HG02759 (cell line): ENCODE data around the gene USP17L12.
"Not testable (repeated sequence)": the region's sequence is repeated elsewhere in the genome, so short reads cannot be mapped to it uniquely, and the experiment has no call there.

Source experiments
- ATAC-seq: cut with Tn5 transposase; IDR thresholded peaks from one replicate; pipeline ENCODE4 v1.9.1; 2021; ENCODE audit warnings: mild to moderate bottlenecking, moderate library complexity; ENCODE audit not compliant: unreplicated experiment

USP17L12 gene, protein sequence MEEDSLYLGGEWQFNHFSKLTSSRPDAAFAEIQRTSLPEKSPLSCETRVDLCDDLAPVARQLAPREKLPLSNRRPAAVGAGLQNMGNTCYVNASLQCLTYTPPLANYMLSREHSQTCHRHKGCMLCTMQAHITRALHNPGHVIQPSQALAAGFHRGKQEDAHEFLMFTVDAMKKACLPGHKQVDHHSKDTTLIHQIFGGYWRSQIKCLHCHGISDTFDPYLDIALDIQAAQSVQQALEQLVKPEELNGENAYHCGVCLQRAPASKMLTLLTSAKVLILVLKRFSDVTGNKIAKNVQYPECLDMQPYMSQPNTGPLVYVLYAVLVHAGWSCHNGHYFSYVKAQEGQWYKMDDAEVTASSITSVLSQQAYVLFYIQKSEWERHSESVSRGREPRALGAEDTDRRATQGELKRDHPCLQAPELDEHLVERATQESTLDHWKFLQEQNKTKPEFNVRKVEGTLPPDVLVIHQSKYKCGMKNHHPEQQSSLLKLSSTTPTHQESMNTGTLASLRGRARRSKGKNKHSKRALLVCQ

DNA sequence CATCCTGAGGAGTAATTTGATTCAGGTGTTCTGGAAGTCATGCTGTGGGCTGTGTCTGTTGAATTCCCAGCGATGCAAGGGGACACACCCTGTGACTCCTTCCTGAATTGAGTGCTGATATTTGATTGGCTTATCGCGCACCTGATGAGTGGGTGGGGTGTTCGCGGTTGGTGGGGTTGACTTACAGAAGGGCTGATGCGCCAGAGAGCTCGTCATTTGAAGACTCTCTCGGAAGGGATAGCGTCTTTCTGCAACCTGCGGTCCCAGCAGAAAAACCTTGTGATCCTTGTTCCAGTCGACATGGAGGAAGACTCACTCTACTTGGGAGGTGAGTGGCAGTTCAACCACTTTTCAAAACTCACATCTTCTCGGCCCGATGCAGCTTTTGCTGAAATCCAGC is at the start of gene USP17L12:
USP17L12 (plus strand) TSS at position 301 of the 400 bp plus-strand sequence; CDS start at position 301, 0 bp downstream.
- ATAC-seq: not testable (repeated sequence)

DNA sequence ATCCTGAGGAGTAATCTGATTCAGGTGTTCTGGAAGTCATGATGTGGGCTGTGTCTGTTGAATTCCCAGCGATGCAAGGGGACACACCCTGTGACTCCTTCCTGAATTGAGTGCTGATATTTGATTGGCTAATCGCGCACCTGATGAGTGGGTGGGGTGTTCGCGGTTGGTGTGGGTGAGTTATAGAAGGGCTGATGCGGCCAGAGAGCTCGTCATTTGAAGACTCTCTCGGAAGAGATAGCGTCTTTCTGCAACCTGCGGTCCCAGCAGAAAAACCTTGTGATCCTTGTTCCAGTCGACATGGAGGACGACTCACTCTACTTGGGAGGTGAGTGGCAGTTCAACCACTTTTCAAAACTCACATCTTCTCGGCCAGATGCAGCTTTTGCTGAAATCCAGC is 9.6 kb upstream of the USP17L12 start, which contains the start of gene USP17L10:
USP17L10 (plus strand) TSS at position 301 of the 400 bp plus-strand sequence; CDS start at position 301, 0 bp downstream.
- not testable (repeated sequence) for ATAC-seq

DNA sequence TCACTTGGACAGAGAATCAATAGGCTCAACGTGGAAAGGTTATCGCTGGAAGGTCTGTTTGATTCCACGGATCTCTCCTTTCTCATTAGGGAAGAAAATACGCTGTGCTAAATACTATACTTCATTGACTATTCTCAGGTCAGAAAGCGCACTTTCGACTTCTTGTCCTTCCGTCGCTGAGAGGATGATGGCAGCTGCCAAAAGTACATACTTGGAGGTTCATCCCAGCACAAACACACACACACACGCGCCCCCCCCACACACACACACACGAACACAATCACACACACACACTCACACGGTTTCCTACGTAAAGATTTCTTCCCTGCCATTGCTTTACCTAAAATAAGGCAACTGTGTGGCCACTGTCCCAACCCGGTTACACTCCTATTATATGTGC is 5.3 kb upstream of the USP17L12 start:
- not testable (repeated sequence) for ATAC-seq

DNA sequence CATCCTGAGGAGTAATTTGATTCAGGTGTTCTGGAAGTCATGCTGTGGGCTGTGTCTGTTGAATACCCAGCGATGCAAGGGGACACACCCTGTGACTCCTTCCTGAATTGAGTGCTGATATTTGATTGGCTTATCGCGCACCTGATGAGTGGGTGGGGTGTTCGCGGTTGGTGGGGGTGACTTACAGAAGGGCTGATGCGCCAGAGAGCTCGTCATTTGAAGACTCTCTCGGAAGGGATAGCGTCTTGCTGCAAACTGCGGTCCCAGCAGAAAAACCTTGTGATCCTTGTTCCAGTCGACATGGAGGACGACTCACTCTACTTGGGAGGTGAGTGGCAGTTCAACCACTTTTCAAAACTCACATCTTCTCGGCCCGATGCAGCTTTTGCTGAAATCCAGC is 4.8 kb upstream of the USP17L12 start, which contains the start of gene USP17L11:
USP17L11 (plus strand) TSS at position 301 of the 400 bp plus-strand sequence; CDS start at position 301, 0 bp downstream.
- not testable (repeated sequence) for ATAC-seq

DNA sequence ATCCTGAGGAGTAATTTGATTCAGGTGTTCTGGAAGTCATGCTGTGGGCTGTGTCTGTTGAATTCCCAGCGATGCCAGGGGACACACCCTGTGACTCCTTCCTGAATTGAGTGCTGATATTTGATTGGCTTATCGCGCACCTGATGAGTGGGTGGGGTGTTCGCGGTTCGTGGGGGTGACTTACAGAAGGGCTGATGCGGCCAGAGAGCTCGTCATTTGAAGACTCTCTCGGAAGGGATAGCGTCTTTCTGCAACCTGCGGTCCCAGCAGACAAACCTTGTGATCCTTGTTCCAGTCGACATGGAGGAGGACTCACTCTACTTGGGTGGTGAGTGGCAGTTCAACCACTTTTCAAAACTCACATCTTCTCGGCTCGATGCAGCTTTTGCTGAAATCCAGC is 4.6 kb downstream of the USP17L12 start, which contains the start of gene USP17L13:
USP17L13 (plus strand) TSS at position 301 of the 400 bp plus-strand sequence; CDS start at position 301, 0 bp downstream.
- not testable (repeated sequence) for ATAC-seq

DNA sequence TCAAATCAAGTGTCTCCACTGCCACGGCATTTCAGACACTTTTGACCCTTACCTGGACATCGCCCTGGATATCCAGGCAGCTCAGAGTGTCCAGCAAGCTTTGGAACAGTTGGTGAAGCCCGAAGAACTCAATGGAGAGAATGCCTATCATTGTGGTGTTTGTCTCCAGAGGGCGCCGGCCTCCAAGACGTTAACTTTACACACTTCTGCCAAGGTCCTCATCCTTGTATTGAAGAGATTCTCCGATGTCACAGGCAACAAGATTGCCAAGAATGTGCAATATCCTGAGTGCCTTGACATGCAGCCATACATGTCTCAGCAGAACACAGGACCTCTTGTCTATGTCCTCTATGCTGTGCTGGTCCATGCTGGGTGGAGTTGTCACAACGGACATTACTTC is 10.3 kb downstream of the USP17L12 start:
- ATAC-seq: not testable (repeated sequence)

DNA sequence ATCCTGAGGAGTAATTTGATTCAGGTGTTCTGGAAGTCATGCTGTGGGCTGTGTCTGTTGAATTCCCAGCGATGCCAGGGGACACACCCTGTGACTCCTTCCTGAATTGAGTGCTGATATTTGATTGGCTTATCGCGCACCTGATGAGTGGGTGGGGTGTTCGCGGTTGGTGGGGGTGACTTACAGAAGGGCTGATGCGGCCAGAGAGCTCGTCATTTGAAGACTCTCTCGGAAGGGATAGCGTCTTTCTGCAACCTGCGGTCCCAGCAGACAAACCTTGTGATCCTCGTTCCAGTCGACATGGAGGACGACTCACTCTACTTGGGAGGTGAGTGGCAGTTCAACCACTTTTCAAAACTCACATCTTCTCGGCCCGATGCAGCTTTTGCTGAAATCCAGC is 14.1 kb downstream of the USP17L12 start, which contains the start of gene USP17L15:
USP17L15 (plus strand) TSS at position 301 of the 400 bp plus-strand sequence; CDS start at position 301, 0 bp downstream.
- ATAC-seq: not testable (repeated sequence)

DNA sequence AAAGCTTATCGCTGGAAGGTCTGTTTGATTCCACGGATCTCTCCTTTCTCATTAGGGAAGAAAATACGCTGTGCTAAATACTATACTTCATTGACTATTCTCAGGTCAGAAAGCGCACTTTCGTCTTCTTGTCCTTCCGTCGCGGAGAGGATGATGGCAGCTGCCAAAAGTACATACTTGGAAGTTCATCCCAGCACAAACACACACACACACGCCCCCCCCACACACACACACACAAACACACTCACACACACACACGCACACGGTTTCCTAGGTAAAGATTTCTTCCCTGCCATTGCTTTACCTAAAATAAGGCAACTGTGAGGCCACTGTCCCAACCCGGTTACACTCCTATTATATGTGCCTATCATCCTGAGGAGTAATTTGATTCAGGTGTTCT is 18.5 kb downstream of the USP17L12 start:
- not testable (repeated sequence) for ATAC-seq

DNA sequence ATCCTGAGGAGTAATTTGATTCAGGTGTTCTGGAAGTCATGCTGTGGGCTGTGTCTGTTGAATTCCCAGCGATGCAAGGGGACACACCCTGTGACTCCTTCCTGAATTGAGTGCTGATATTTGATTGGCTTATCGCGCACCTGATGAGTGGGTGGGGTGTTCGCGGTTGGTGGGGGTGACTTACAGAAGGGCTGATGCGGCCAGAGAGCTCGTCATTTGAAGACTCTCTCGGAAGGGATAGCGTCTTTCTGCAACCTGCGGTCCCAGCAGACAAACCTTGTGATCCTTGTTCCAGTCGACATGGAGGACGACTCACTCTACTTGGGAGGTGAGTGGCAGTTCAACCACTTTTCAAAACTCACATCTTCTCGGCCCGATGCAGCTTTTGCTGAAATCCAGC is 23.6 kb downstream of the USP17L12 start, which contains the start of gene USP17L17:
USP17L17 (plus strand) TSS at position 301 of the 400 bp plus-strand sequence; CDS start at position 301, 0 bp downstream.
- not testable (repeated sequence) for ATAC-seq

DNA sequence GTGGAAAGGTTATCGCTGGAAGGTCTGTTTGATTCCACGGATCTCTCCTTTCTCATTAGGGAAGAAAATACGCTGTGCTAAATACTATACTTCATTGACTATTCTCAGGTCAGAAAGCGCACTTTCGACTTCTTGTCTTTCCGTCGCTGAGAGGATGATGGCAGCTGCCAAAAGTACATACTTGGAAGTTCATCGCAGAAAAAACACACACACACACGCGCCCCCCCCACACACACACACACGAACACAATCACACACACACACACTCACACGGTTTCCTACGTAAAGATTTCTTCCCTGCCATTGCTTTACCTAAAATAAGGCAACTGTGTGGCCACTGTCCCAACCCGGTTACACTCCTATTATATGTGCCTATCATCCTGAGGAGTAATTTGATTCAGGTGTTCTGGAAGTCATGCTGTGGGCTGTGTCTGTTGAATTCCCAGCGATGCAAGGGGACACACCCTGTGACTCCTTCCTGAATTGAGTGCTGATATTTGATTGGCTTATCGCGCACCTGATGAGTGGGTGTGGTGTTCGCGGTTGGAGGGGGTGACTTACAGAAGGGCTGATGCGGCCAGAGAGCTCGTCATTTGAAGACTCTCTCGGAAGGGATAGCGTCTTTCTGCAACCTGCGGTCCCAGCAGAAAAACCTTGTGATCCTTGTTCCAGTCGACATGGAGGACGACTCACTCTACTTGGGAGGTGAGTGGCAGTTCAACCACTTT is 28.2 kb downstream of the USP17L12 start, which contains the start of gene USP17L18:
USP17L18 (plus strand) TSS at position 678 of the 728 bp plus-strand sequence; CDS start at position 678, 0 bp downstream.
- ATAC-seq: not testable (repeated sequence)

DNA sequence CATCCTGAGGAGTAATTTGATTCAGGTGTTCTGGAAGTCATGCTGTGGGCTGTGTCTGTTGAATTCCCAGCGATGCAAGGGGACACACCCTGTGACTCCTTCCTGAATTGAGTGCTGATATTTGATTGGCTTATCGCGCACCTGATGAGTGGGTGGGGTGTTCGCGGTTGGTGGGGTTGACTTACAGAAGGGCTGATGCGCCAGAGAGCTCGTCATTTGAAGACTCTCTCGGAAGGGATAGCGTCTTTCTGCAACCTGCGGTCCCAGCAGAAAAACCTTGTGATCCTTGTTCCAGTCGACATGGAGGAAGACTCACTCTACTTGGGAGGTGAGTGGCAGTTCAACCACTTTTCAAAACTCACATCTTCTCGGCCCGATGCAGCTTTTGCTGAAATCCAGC is 33.1 kb downstream of the USP17L12 start, which contains the start of gene USP17L19:
USP17L19 (plus strand) TSS at position 301 of the 400 bp plus-strand sequence; CDS start at position 301, 0 bp downstream.
- not testable (repeated sequence) for ATAC-seq

DNA sequence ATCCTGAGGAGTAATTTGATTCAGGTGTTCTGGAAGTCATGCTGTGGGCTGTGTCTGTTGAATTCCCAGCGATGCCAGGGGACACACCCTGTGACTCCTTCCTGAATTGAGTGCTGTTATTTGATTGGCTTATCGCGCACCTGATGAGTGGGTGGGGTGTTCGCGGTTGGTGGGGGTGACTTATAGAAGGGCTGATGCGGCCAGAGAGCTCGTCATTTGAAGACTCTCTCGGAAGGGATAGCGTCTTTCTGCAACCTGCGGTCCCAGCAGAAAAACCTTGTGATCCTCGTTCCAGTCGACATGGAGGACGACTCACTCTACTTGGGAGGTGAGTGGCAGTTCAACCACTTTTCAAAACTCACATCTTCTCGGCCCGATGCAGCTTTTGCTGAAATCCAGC is 37.9 kb downstream of the USP17L12 start, which contains the start of gene USP17L20:
USP17L20 (plus strand) TSS at position 301 of the 400 bp plus-strand sequence; CDS start at position 301, 0 bp downstream.
- ATAC-seq: not testable (repeated sequence)

DNA sequence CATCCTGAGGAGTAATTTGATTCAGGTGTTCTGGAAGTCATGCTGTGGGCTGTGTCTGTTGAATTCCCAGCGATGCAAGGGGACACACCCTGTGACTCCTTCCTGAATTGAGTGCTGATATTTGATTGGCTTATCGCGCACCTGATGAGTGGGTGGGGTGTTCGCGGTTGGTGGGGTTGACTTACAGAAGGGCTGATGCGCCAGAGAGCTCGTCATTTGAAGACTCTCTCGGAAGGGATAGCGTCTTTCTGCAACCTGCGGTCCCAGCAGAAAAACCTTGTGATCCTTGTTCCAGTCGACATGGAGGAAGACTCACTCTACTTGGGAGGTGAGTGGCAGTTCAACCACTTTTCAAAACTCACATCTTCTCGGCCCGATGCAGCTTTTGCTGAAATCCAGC is 42.6 kb downstream of the USP17L12 start, which contains the start of gene USP17L21:
USP17L21 (plus strand) TSS at position 301 of the 400 bp plus-strand sequence; CDS start at position 301, 0 bp downstream.
- not testable (repeated sequence) for ATAC-seq

DNA sequence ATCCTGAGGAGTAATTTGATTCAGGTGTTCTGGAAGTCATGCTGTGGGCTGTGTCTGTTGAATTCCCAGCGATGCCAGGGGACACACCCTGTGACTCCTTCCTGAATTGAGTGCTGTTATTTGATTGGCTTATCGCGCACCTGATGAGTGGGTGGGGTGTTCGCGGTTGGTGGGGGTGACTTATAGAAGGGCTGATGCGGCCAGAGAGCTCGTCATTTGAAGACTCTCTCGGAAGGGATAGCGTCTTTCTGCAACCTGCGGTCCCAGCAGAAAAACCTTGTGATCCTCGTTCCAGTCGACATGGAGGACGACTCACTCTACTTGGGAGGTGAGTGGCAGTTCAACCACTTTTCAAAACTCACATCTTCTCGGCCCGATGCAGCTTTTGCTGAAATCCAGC is 47.4 kb downstream of the USP17L12 start, which contains the start of gene USP17L22:
USP17L22 (plus strand) TSS at position 301 of the 400 bp plus-strand sequence; CDS start at position 301, 0 bp downstream.
- not testable (repeated sequence) for ATAC-seq
